Right hindlimb (tissue), 1 donor: ENCODE measurements around the gene CD163L1.
"Not testable (repeated sequence)": the region's sequence is repeated elsewhere in the genome, so short reads cannot be mapped to it uniquely, and the experiment has no call there.

Source experiments
- DNase-seq: peaks from one replicate; pipeline ENCODE4 v3.0.0-alpha.2; 2018

CD163L1 gene

DNA sequence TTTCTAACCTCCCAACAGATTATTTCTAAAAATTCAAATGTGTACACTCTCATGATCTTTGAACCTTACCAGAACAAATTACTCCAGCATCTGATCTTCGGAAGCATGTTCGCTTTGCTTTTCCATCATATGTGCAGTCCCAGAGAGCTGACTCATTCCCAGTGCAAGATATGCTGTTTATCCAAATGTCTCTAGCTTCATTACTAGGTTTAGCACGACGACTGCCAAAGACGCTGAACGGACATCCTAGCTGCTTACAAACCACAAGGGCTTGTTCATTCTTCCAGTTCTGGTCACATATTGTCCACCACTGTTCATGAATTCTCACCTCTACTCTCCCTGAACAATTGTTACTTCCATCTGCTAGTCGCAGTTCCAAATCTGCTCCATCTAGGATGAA, 40.5 kb downstream of the CD163L1 start:
- no peak for DNase-seq

DNA sequence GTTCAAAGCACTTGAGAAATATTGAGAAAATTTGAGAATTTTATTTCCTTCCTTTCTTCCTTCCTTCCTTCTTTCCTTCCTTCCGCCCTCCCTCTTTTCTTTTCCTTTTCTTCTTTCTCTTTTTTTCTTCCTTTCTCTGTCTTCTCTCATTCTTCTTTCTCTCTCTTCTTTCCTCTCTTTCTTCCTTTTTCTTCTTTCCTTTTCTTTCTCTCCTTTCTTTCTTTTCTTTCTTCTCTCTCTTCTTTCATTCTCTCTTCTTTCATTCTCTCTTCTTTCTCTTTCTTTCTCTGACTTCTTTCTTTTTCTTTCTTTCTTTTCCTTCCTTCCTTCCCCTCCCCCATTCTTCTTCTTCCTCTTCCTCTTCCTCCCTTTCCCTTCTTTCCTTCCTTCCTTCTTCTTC, 44.9 kb downstream of the CD163L1 start:
- DNase-seq, result no peak

DNA sequence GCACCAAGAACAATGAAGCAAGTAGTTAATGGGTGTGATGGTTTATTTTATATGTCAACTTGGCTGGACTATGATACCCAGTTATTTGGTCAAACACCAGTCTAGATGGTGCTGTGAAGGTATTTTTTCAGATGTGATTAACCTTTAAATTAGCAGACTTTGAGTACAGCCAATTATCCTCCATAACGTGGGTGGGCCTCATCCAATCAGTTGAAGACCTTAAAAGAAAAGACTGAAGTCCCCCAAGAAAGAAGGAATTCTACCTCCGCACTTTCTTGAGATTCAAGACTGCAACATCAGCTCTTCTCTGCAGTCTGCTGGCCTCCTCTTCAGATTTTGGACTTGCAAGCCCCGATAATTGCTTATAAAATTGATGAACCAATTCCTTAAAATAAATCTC, 47.5 kb downstream of the CD163L1 start:
- no peak for DNase-seq

DNA sequence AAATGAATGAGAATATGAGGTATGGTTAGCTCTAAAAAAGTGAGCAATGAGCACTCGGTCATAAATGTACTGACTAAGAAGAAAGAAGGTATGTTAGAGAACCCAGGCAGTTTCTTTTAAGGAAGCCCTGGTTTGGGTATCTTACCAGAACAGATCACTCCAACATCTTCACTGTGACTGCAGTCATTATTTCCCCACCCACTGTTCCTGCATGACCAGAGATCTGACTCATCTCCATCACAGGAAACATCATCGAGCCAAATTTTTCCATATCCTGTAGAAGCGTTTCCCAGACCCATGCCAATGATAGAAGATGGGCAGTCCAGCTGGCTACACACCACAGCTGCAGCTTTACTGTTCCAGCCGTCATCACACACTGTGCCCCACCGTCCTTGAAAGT, 48.0 kb downstream of the CD163L1 start:
- DNase-seq, result no peak

DNA sequence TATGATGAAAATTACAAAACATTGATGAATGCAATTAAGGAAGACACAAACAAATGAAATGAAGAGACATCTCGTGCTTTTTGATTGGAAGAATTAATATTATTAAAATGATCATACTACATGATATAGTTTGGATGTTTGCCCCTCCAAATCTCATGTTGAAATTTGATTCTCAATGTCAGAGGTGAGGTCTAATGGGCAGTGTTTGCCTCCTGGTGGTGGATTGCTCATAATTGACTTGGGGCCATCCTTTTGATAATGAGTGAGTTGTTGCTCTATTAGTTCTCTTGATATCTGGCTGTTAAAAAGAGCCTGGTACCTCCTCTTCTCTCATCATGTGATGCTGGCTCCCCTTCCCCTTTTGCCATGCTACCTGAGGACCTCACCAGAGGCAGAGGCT, 56.7 kb downstream of the CD163L1 start:
- no peak for DNase-seq

DNA sequence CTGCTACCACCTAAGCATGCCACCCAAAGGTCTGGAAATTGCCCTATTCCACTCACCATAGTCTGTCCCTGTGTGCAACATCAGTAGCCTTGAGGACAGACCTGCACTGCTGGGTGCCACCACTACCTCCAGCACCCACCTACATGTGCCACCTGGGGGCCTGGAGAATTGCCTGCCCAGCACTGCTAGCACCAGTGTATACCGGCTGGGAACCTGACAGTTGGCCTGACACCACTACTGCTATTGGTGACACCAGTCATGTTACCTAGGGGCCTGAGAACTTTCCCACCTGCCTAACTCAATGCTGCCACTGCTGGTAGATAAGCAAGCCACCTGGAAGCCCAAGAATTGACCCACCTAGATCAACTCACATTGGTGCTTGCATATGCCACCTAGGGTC, 60.8 kb downstream of the CD163L1 start:
- DNase-seq, result no peak

DNA sequence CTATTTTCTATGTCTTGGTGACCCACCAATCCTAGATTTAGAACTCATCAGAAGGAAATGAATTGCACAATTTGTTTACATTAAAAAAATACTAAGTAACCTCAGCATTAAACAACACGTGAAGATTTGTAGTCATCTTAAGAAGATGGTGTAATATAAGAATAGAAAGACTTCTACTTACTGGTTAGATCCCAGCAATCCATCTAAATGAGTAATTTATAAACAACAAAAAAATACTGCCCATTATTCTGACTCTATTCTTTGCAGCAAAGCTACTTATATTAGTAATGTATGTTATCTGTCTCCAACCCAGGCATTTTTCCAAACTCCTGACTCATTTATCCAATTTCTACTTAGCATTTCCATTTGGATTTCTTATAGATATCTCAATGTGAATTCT, 67.8 kb downstream of the CD163L1 start:
- DNase-seq, result no peak

DNA sequence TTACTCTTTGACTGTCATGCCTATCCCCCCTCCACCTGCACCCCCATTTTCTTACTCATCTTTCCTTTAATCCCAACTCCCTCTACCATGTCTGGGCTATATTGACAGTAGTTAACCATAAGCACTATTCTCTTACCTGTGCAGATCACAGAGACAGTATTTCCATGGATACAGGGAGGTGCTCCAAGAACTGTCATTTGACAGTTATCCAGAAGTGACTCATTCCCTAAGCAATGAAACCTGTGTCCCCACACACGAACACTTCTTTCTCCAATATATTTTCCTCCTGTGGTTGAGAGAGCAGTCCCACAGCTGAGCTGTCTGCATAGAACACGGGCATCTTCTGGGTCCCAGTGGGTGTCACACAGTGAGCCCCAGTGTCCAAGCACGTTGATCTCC, 68.8 kb downstream of the CD163L1 start:
- DNase-seq, result no peak

DNA sequence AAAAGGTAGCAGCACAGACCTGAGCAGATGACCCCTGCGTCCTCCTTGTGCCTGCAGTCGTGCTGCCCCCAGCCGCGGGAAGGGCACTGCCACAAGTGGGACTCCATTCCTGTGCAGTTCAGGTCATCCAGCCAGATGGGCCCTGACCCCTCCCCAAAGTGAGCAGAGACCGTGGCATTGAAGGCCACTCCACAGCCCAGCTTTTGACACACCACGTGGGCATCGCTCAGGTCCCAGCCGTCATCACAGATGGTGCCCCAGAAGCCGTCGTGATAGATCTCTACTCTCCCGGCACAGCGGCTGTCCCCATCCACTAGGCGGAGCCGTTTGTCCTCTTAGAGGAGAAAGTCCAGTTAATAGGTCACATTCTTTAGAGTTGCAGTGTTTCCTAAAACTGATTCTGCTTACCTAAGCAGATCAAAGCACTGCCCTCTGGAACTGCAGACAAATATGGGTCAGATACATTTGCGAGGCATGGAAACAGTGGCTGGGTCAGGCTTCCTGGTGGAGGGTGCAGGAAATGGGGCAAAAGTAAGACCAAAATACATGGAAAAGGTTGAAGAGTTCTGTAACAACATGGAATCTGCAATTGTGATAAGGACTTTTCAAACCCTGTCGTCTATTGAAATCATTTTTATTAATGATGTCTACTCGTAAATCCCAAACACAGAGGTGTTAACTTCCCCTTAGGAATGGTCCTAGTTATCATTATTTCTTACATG, 69.4 kb downstream of the CD163L1 start:
- no peak for DNase-seq

DNA sequence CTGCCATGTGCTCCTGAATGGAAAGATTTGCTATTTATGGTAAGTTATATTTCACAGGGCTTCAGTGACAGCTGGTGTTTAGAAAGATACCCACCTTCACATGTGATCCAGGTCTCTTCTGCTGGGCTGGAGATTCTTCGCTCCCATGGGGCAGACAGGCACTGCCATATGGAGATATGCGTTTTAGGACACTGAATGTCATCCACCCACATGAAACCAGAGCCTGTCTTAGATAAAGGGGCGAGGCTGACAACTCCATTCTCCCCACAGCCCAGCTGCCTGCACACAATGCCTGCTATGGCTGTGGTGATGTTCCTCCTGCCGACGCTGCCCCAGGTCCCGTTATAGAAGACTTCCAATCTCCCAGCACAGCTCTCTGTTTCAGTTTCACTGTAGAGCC, 70.7 kb downstream of the CD163L1 start:
- no peak for DNase-seq

DNA sequence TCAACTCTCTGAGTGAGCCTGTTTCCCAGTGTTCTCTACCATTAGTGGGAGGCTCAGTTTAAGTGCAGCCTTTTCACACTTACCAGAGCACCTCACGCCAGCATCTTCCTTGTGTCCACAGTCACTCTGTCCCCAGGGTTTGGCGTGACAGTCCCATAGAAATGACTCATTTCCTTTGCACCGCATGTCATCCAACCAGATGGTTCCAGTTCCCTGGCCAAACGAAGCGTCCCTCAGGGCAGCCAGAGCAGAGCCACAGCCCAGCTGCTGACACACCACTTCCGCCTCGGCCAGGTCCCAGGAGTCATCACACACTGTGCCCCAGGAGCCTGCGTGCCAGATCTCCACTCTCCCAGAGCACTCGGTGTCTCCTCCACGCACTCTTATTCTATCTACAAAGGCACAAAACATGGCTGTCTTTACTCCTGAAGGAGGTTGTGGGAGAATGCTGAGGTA, 74.7 kb downstream of the CD163L1 start:
- no peak for DNase-seq

DNA sequence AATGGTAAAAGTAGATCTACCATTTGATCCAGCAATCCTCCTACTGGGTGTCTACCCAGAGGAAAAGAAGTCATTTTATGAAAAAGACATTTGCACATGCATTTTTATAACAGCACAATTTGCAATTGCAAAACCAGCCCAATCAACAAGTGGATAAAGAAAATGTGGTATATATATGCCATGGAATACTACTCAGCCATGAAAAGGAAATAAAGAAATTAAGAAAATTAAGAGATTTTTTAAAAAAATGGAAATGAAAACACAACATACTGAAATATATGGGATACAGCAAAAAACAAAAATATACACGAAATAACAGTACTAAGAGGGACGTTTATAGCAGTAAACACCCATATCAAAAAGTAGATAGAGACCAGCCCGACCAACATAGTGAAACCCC, 81.2 kb downstream of the CD163L1 start:
- DNase-seq, result no peak

DNA sequence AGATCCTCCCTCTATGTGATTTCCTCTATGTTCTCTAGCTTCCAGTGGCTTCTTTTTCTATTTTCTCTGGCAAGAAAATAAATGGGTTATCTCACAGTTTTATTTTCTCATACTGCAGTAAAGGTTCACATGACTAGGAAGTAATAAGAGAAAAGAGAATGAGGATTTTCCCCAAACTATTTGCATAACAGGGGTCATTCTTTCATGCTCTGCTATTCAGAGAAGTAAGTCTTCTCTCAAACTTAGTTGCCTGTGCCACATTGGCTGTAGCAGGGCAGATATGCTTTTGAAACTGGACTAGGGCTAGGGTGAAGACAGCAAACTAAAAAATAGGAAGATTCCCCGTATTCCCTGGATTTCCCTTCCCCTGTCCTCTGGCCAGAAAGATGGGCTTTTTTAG, 82.7 kb downstream of the CD163L1 start:
- DNase-seq, result no peak

DNA sequence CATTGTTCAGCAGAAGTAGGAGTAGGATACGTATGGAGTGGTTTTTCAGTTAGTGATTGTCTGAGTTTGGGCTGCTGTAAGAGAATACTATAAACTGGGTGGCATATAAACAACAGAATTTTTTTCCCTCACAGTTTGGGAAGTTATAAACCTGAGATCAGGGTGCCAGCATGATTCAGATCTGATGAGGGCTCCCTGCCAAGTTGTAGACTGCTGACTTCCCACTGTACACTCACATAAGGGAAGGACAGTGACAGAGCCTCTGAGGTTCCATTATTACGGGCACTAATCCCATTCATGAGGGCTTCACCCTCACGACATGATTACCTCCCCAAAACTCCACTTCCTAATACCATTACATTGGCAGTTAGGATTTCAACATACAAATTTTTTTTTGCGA, 89.4 kb downstream of the CD163L1 start:
- no peak for DNase-seq

DNA sequence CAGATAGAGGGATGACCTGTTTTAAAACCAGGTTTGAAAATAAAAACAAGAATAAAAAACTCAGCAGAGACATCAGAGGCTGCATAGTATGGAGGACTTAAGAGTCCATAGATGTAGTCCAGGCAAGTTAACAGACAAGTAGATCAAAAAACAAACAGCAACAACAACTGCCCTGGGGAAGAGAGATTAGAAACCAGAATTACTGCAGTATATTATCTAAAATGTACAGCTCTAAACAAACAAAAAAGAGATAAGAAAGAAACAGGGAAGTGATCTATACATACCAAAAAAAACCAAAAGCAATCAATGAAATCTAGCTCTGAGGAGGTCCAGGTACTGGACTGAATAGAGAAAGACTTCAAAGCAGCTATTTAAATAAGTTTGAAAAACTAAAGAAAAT, 91.3 kb downstream of the CD163L1 start:
- no peak for DNase-seq

DNA sequence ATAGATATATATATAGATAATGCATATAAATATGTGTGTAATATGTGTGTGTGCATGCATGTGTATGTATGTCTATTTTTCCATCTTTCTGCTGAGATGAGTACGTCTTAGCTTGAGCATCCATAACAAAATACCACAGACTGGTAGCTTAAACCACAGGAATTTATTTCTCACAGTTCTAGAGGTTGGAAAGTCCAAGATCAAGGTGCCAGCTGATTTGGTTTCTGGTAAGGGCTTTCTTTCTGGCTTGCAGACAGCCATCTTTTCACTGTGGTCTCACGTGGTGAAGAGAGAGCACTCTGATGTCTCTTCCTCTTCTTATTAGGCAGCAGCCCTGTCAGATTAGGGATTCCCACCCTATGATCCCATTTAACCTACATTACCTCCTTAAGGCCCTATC, 92.8 kb downstream of the CD163L1 start:
- no peak for DNase-seq

DNA sequence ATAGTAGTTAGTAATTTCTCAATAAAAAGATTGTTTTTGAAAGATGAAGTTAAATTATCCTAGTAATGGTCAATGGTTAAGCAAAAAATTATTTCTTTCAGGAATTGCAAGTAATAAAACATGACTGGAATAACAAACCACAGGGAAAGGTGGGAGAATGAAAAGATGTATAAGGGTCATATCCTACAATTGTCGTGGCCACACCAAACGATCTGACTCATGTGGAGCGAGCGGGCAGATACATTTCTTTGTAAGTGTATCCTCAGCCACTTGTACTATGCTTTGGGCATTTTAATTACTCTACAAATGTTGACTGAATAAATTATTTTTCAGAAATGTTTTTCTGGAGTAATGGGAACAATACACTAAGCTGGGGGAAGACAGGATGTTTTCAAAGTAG, 94.5 kb downstream of the CD163L1 start:
- no peak for DNase-seq

DNA sequence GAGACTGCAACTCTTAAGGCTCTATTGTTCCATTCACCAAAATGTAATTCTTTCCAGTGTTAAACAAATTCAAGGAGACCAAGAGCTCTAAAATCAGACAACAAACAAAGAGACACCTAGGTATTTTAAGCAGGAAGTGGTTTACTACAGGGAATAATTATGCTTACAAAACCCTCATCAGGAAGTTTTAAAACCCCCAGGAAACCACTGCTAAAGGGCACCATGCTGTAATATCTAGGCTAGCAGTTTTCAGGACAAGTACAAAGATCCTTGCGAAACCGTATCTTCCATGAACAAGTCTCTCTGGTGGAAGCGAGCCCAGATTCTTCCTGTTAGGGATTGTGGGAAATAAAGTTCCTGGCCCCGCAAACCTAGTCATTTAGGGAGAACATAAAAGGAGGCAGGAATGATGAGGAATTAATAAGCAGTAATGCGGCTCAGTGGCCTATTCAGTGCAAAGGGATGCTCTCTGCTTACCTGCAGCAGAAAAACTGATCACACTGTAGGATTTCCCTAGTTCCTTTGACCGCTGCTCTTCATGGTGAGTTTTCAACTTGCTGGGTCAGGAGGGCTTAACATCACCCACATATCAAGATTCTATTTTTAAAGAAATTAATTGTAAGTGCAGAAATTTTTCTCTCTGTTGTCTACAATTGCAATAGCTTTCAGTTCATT, 97.3 kb downstream of the CD163L1 start:
- DNase-seq, result no peak

DNA sequence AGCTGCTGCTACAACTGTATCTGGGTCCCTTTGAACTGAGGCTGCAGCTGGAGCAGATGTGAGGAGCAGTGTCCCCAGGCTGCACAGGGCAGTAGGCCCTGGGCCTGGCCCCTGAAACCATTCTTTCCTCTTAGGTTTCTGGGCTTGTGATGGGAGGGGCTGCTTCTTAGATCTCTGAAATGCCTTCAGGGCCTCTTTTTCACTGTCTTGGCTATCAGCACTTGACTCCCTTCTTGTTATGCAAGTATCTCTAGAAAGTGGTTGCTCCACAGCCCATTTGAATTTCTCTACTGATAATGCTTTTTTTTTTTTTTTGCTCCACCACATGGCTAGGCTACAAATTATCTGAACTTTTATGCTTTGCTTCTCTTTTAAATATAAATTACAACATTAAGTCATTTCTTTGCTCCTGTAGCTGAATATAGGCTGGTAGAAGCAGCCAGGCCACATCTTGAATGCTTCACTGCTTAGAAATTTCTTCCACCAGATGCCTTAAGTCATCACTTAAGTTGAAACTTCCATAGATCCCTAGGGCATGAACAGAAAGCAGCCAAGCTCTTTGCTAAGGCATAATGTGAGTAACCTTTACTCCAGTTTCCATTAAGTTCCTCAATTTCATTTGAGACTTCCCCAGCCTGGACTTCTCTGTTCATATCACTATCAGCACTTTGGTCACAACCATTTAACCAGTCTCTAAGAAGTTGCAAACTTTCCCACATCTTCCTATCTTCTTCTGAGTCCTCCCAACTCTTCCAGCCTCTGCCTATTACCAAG, 98.9 kb downstream of the CD163L1 start:
- DNase-seq, result no peak

DNA sequence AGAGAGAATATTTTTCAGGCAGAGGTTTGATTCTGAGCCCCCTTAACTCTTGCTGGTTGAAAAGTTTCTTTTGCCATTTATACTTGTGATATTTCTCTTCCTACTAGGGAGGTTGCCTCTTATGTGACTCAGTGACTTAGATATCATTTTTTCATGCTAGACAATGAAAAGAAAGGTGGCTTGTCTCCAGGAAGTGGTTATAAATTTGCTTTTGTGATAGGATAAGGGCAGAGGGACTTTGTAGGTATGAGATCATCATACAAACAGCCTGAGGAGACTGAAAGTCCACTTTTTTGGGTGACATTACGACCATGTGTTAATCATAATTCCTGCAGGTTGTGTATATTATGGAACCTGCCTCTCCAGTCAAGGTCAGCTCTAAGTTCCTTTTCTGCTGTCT, 104.3 kb downstream of the CD163L1 start:
- DNase-seq, result no peak

DNA sequence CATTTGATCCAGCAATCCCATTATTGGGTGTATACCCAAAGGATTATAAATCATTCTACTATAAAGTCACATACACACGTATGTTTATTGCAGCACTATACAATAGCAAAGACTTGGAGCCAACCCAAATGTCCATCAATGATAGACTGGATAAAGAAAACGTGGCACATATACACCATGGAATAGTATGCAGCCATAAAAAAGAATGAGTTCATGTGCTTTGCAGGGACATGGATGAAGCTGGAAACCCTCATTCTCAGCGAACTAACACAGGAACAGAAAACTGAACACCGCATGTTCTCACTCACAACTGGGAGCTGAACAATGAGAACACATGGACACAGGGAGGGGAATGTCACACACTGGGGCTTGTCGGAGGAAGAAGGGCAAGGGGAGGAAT, 106.2 kb downstream of the CD163L1 start:
- DNase-seq, result not testable (repeated sequence)

DNA sequence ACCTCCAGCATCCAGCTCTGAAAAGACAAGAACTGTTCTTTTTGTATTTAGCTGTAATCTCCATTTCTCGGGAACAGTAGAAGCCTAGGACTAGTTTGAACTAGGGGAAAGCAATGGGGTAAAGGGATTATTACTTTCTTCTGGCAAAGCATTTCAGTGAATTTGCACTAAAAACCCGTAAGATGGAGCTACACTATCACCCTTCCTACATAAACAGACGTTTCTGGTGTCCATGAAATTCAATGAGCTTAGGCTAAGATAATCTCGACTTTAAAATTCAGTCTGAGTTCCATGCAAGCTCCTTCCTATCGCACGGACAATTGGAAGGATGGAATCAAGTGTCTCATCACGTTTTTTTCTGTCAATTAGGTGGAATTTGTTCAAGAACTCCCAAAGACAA, 116.0 kb downstream of the CD163L1 start:
- no peak for DNase-seq

DNA sequence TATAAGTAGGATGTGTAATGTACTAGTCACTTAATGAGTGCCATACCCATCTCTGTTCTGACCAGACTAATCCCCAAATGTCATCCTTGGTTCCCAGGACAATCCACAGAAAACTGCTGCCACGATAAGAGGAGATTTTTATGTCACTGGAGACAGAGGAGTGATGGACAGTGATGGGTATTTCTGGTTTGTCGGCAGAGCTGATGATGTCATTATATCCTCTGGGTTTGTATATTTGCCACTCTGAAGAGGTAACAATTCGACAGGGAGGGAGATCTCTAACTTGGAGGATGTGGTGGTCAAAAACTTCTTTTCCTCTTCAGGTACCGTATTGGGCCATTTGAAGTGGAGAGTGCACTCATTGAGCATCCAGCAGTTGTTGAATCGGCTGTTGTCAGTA, 119.8 kb downstream of the CD163L1 start:
- DNase-seq, result no peak

DNA sequence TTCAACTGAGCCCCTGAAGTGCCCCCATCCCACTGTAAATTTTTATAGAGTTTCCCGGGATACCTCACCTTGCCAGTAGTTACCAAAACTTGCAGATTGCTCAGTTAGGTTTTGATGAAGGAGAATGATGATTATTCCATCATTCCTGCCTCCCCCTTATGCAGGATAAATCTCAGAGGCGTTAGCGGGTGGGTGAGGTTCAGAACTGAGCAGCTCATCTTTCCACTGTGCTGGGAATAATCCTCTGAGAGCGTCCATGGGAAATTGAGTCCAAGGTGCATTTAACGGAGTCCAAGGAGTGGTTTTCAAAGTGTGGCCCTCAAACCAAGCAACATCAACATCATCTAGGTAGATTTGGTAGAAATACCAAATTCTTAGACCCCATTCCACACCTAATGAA, 121.4 kb downstream of the CD163L1 start:
- no peak for DNase-seq
